ENCODE data around the gene ARHGAP10.

Gene ARHGAP10

GRCh38 chr4:147799986-147800555, 68.2 kb downstream of the ARHGAP10 start:
- H3K23ac ChIP-seq (ENCODE audit: low read depth, low read length, poor library complexity), result no peak overlapping the region
- H3K9ac ChIP-seq (ENCODE audit: low read depth, low read length, poor library complexity), result no peak overlapping the region
- no peak overlapping the region for H3K14ac ChIP-seq (ENCODE audit: low read length)
- no peaks in the 10 kb centered on the region for H3K9me3 ChIP-seq (replicated peaks in 1 of 2; ENCODE audit: control insufficient read depth in 2 of 2, insufficient read depth in 1 of 2, low read depth in 1 of 2, low read length in 2 of 2)
- no peak overlapping the region for H3K4me2 ChIP-seq (ENCODE audit: insufficient read depth, low read length, poor library complexity, severe bottlenecking)
- no peak overlapping the region for H2BK12ac ChIP-seq (ENCODE audit: low read length)
- H3K27me3 ChIP-seq (ENCODE audit: control insufficient read depth in 3 of 3, insufficient read depth in 3 of 3, low read depth in 1 of 3, low read length in 3 of 3), result no peaks in the 10 kb centered on the region
- H2AFZ ChIP-seq (ENCODE audit: low read length), result no peak overlapping the region
- no peak overlapping the region for H2BK5ac ChIP-seq (ENCODE audit: low read length)
- H3K27ac ChIP-seq (replicated peaks; ENCODE audit: low read length), result no peak overlapping the region
- no peak overlapping the region for H3K4ac ChIP-seq (ENCODE audit: low read length)
- H3K79me1 ChIP-seq (ENCODE audit: low read depth, low read length), result no peaks in the 10 kb centered on the region
- no peak overlapping the region for H2AK5ac ChIP-seq (ENCODE audit: low read depth, low read length)
- no peak overlapping the region for H3K4me3 ChIP-seq (ENCODE audit: low read length in 2 of 2)
- no peak overlapping the region for H3K18ac ChIP-seq (ENCODE audit: low read length)
- no CpG with 5 or more reads among the region's 7 CpGs for WGBS, 2 donors (ENCODE audit: extremely low coverage in 2 of 2, insufficient read length in 2 of 2, insufficient replicate concordance in 1 of 2)
- H3K36me3 ChIP-seq (replicated peaks in 1 of 2; ENCODE audit: control insufficient read depth in 2 of 2, insufficient read depth in 2 of 2, low read length in 2 of 2), result no peaks in the 10 kb centered on the region
- no peak overlapping the region for H4K8ac ChIP-seq (ENCODE audit: low read depth, low read length)
- H4K91ac ChIP-seq (ENCODE audit: low read depth, low read length, poor library complexity), result no peak overlapping the region
- H3K4me1 ChIP-seq (ENCODE audit: control insufficient read depth in 2 of 2, insufficient read depth in 1 of 2, low read depth in 1 of 2, low read length in 2 of 2), result peaks cover 0 to 4% of the 10 kb centered on the region in 2 donors
- no peak for DNase-seq (ENCODE audit: low spot score)
- H2BK120ac ChIP-seq (ENCODE audit: low read depth, low read length), result peak overlapping the region; percentile 4
- no peak overlapping the region for H2BK15ac ChIP-seq (ENCODE audit: low read length)

GRCh38 chr4:147801820-147802219, 69.9 kb downstream of the ARHGAP10 start:
- Histone ChIP-seq H2BK12ac (ENCODE audit: low read length) (no peak overlapping the region), H3K27me3 (ENCODE audit: control insufficient read depth in 3 of 3, insufficient read depth in 3 of 3, low read depth in 1 of 3, low read length in 3 of 3) (no peaks in the 10 kb centered on the region), H3K4me2 (ENCODE audit: insufficient read depth, low read length, poor library complexity, severe bottlenecking) (no peak overlapping the region), H2BK120ac (ENCODE audit: low read depth, low read length) (no peak overlapping the region), H2AK5ac (ENCODE audit: low read depth, low read length) (no peak overlapping the region), H3K36me3 (replicated peaks in 1 of 2; ENCODE audit: control insufficient read depth in 2 of 2, insufficient read depth in 2 of 2, low read length in 2 of 2) (no peaks in the 10 kb centered on the region), H3K79me1 (ENCODE audit: low read depth, low read length) (no peaks in the 10 kb centered on the region), H3K27ac (replicated peaks; ENCODE audit: low read length) (no peak overlapping the region), H2BK15ac (ENCODE audit: low read length) (no peak overlapping the region), H3K14ac (ENCODE audit: low read length) (no peak overlapping the region), H3K4me3 (ENCODE audit: low read length in 2 of 2) (no peak overlapping the region), H3K4ac (ENCODE audit: low read length) (no peak overlapping the region), H2AFZ (ENCODE audit: low read length) (no peak overlapping the region), H3K18ac (ENCODE audit: low read length) (no peak overlapping the region), H3K9ac (ENCODE audit: low read depth, low read length, poor library complexity) (no peak overlapping the region), H3K23ac (ENCODE audit: low read depth, low read length, poor library complexity) (no peak overlapping the region), H3K9me3 (replicated peaks in 1 of 2; ENCODE audit: control insufficient read depth in 2 of 2, insufficient read depth in 1 of 2, low read depth in 1 of 2, low read length in 2 of 2) (no peaks in the 10 kb centered on the region), H2BK5ac (ENCODE audit: low read length) (no peak overlapping the region), H4K8ac (ENCODE audit: low read depth, low read length) (no peak overlapping the region), H4K91ac (ENCODE audit: low read depth, low read length, poor library complexity) (no peak overlapping the region), H3K4me1 (ENCODE audit: control insufficient read depth in 2 of 2, insufficient read depth in 1 of 2, low read depth in 1 of 2, low read length in 2 of 2) (peaks cover 0 to 4% of the 10 kb centered on the region in 2 donors)
- DNase-seq (ENCODE audit: low spot score), result no peak
- no CpG with 5 or more reads among the region's 4 CpGs for WGBS, 2 donors (ENCODE audit: extremely low coverage in 2 of 2, insufficient read length in 2 of 2, insufficient replicate concordance in 1 of 2)

- Histone ChIP-seq H2AK5ac (ENCODE audit: low read depth, low read length) (no peak overlapping the region), H2BK15ac (ENCODE audit: low read length) (no peak overlapping the region), H2BK12ac (ENCODE audit: low read length) (no peak overlapping the region), H3K27me3 (ENCODE audit: control insufficient read depth in 3 of 3, insufficient read depth in 3 of 3, low read depth in 1 of 3, low read length in 3 of 3) (no peaks in the 10 kb centered on the region), H2BK5ac (ENCODE audit: low read length) (no peak overlapping the region), H3K4me1 (ENCODE audit: control insufficient read depth in 2 of 2, insufficient read depth in 1 of 2, low read depth in 1 of 2, low read length in 2 of 2) (peaks cover 0 to 4% of the 10 kb centered on the region in 2 donors), H4K91ac (ENCODE audit: low read depth, low read length, poor library complexity) (no peak overlapping the region), H3K36me3 (replicated peaks in 1 of 2; ENCODE audit: control insufficient read depth in 2 of 2, insufficient read depth in 2 of 2, low read length in 2 of 2) (no peaks in the 10 kb centered on the region), H2BK120ac (ENCODE audit: low read depth, low read length) (no peak overlapping the region), H3K4ac (ENCODE audit: low read length) (no peak overlapping the region), H3K18ac (ENCODE audit: low read length) (no peak overlapping the region), H3K4me2 (ENCODE audit: insufficient read depth, low read length, poor library complexity, severe bottlenecking) (no peak overlapping the region), H3K14ac (ENCODE audit: low read length) (no peak overlapping the region), H3K79me1 (ENCODE audit: low read depth, low read length) (no peaks in the 10 kb centered on the region), H4K8ac (ENCODE audit: low read depth, low read length) (no peak overlapping the region), H3K4me3 (ENCODE audit: low read length in 2 of 2) (no peak overlapping the region), H3K27ac (replicated peaks; ENCODE audit: low read length) (no peak overlapping the region), H3K9ac (ENCODE audit: low read depth, low read length, poor library complexity) (no peak overlapping the region), H3K9me3 (replicated peaks in 1 of 2; ENCODE audit: control insufficient read depth in 2 of 2, insufficient read depth in 1 of 2, low read depth in 1 of 2, low read length in 2 of 2) (no peaks in the 10 kb centered on the region), H3K23ac (ENCODE audit: low read depth, low read length, poor library complexity) (no peak overlapping the region), H2AFZ (ENCODE audit: low read length) (no peak overlapping the region)
- WGBS, 2 donors (ENCODE audit: extremely low coverage in 2 of 2, insufficient read length in 2 of 2, insufficient replicate concordance in 1 of 2), result no CpG with 5 or more reads among the region's 2 CpGs
- no peak for DNase-seq (ENCODE audit: low spot score)
Observed at GRCh38 chr4:147802346-147802745, 70.5 kb downstream of the ARHGAP10 start.

GRCh38 chr4:147805946-147806345, 74.1 kb downstream of the ARHGAP10 start:
- Histone ChIP-seq H2BK15ac (ENCODE audit: low read length) (no peak overlapping the region), H4K91ac (ENCODE audit: low read depth, low read length, poor library complexity) (no peak overlapping the region), H2AK5ac (ENCODE audit: low read depth, low read length) (no peak overlapping the region), H3K79me1 (ENCODE audit: low read depth, low read length) (no peaks in the 10 kb centered on the region), H3K36me3 (replicated peaks in 1 of 2; ENCODE audit: control insufficient read depth in 2 of 2, insufficient read depth in 2 of 2, low read length in 2 of 2) (no peaks in the 10 kb centered on the region), H3K14ac (ENCODE audit: low read length) (no peak overlapping the region), H2BK5ac (ENCODE audit: low read length) (no peak overlapping the region), H3K9ac (ENCODE audit: low read depth, low read length, poor library complexity) (no peak overlapping the region), H3K18ac (ENCODE audit: low read length) (no peak overlapping the region), H3K4me3 (ENCODE audit: low read length in 2 of 2) (no peak overlapping the region), H3K27me3 (ENCODE audit: control insufficient read depth in 3 of 3, insufficient read depth in 3 of 3, low read depth in 1 of 3, low read length in 3 of 3) (no peaks in the 10 kb centered on the region), H3K9me3 (replicated peaks in 1 of 2; ENCODE audit: control insufficient read depth in 2 of 2, insufficient read depth in 1 of 2, low read depth in 1 of 2, low read length in 2 of 2) (no peaks in the 10 kb centered on the region), H3K4me1 (ENCODE audit: control insufficient read depth in 2 of 2, insufficient read depth in 1 of 2, low read depth in 1 of 2, low read length in 2 of 2) (peaks cover 0 to 4% of the 10 kb centered on the region in 2 donors), H3K4ac (ENCODE audit: low read length) (no peak overlapping the region), H3K27ac (replicated peaks; ENCODE audit: low read length) (no peak overlapping the region), H2BK12ac (ENCODE audit: low read length) (no peak overlapping the region), H4K8ac (ENCODE audit: low read depth, low read length) (no peak overlapping the region), H3K23ac (ENCODE audit: low read depth, low read length, poor library complexity) (no peak overlapping the region), H2AFZ (ENCODE audit: low read length) (no peak overlapping the region), H2BK120ac (ENCODE audit: low read depth, low read length) (no peak overlapping the region), H3K4me2 (ENCODE audit: insufficient read depth, low read length, poor library complexity, severe bottlenecking) (no peak overlapping the region)
- no peak for DNase-seq (ENCODE audit: low spot score)
- no CpG with 5 or more reads among the region's 4 CpGs for WGBS, 2 donors (ENCODE audit: extremely low coverage in 2 of 2, insufficient read length in 2 of 2, insufficient replicate concordance in 1 of 2)
